ENCODE data around the gene PPM1A. TPM values are rescaled to one million over a fixed set of nuclear protein-coding genes. Genes with fewer than 3 reads are reported as not detected.
A peak's percentile ranks its signal among the peaks of the same experiment; 100 is the strongest.

PPM1A gene
- total and polyA plus RNA-seq, 8 donors = 13.6 to 95.5 (median 32.7) TPM

- no peaks in the 10 kb centered on the region for H3K27me3 ChIP-seq
- H3K4me3 ChIP-seq = peak overlapping the region; percentile 82 to 94 (median 87)
- H3K36me3 ChIP-seq = no peaks in the 10 kb centered on the region
- H3K27ac ChIP-seq = peak overlapping the region in 4 of 5 donors; percentile 100
- H3K9me3 ChIP-seq = no peaks in the 10 kb centered on the region
- TF ChIP-seq POLR2AphosphoS5 (IDR thresholded peaks at IDR 0.05) = no peak
- no peak for TF ChIP-seq EP300 (IDR thresholded peaks at IDR 0.05)
- TF ChIP-seq CTCF (IDR thresholded peaks at IDR 0.05) = no peak
- TF ChIP-seq POLR2A (IDR thresholded peaks at IDR 0.05) = no peak
- H3K4me1 ChIP-seq = peaks cover 20 to 63% (median 47%) of the 10 kb centered on the region in 4 donors
- DNase-seq = peak in 1 of 2 donors; percentile 51
- 16 to 18% (median 18%) methylated on average over 9 of the region's 9 CpGs for WGBS, 5 donors
- intact Hi-C loops (cut with DNase I; ENCODE audit: low total_unique reads) = no loop called here
Measured at GRCh38 chr14:60250257-60251035, 1.4 kb downstream of the PPM1A start.

GRCh38 chr14:60251877-60252276 is 2.9 kb downstream of the PPM1A start:
- Histone ChIP-seq H3K27ac (peak overlapping the region in 1 of 5 donors; percentile 3), H3K9me3 (no peaks in the 10 kb centered on the region), H3K27me3 (no peaks in the 10 kb centered on the region), H3K4me1 (peaks cover 20 to 77% (median 53%) of the 10 kb centered on the region in 4 donors), H3K36me3 (no peaks in the 10 kb centered on the region), H3K4me3 (peak overlapping the region in 3 of 4 donors; percentile 82 to 94 (median 85))
- no peak for TF ChIP-seq POLR2AphosphoS5 (IDR thresholded peaks at IDR 0.05)
- no peak for TF ChIP-seq CTCF (IDR thresholded peaks at IDR 0.05)
- TF ChIP-seq EP300 (IDR thresholded peaks at IDR 0.05) = no peak
- TF ChIP-seq POLR2A (IDR thresholded peaks at IDR 0.05) = no peak
- DNase-seq = no peak
- intact Hi-C loops (cut with DNase I; ENCODE audit: low total_unique reads) = no loop called here
- WGBS, 5 donors = 16 to 62% (median 36%) methylated on average over 1 of the region's 1 CpG

GRCh38 chr14:60252630-60253029 is 3.6 kb downstream of the PPM1A start:
- peak overlapping the region in 1 of 5 donors; percentile 3 for H3K27ac ChIP-seq
- H3K27me3 ChIP-seq = no peaks in the 10 kb centered on the region
- no peaks in the 10 kb centered on the region for H3K36me3 ChIP-seq
- H3K9me3 ChIP-seq = no peaks in the 10 kb centered on the region
- intact Hi-C loops (cut with DNase I; ENCODE audit: low total_unique reads) = no loop called here
- no peak for DNase-seq
- no peak overlapping the region for H3K4me3 ChIP-seq
- TF ChIP-seq EP300 (IDR thresholded peaks at IDR 0.05) (no peak), CTCF (IDR thresholded peaks at IDR 0.05) (no peak), POLR2AphosphoS5 (IDR thresholded peaks at IDR 0.05) (no peak), POLR2A (IDR thresholded peaks at IDR 0.05) (no peak)
- WGBS, 5 donors = 63 to 78% (median 68%) methylated on average over 2 of the region's 2 CpGs
- peaks cover 20 to 80% (median 52%) of the 10 kb centered on the region in 4 donors for H3K4me1 ChIP-seq

- Histone ChIP-seq H3K4me1 (peaks cover 22 to 78% (median 53%) of the 10 kb centered on the region in 4 donors), H3K4me3 (no peak overlapping the region), H3K9me3 (no peaks in the 10 kb centered on the region), H3K36me3 (no peaks in the 10 kb centered on the region), H3K27ac (no peak overlapping the region), H3K27me3 (no peaks in the 10 kb centered on the region)
- intact Hi-C loops (cut with DNase I; ENCODE audit: low total_unique reads) = no loop called here
- 44 to 59% (median 51%) methylated on average over 3 of the region's 3 CpGs for WGBS, 5 donors
- TF ChIP-seq POLR2AphosphoS5 (IDR thresholded peaks at IDR 0.05) = no peak
- no peak for TF ChIP-seq CTCF (IDR thresholded peaks at IDR 0.05)
- no peak for TF ChIP-seq POLR2A (IDR thresholded peaks at IDR 0.05)
- TF ChIP-seq EP300 (IDR thresholded peaks at IDR 0.05) = no peak
- DNase-seq = no peak
Measured at GRCh38 chr14:60253649-60254048, 4.6 kb downstream of the PPM1A start.

Measured in stomach (tissue), 9 donors.